Kidney (tissue), 14 donors: ENCODE results near the gene KCNQ1. TPM values are rescaled to one million over a fixed set of nuclear protein-coding genes. Genes with fewer than 3 reads are reported as not detected.

Experiments used
- DNase-seq, 5 donors: peaks; one replicate each; pipeline ENCODE4 v3.0.0-alpha.2; 2013 to 2020
- FAIRE-seq: peaks from 2 replicates; lab custom pipeline; 2012; peaks lifted over from hg19 to GRCh38; lab: Jason Lieb, UNC
- H3K27ac ChIP-seq, 2 donors: one replicate each; pipeline ENCODE4 v1.7.0; 2013; ENCODE audit warnings: low read depth in 2 of 2, low read length in 2 of 2, inconsistent platforms in 1 of 2
- H3K27me3 ChIP-seq: one replicate; pipeline ENCODE4 v1.7.1; 2013; ENCODE audit warnings: low read length, inconsistent platforms; ENCODE audit not compliant: control insufficient read depth, insufficient read depth
- H3K36me3 ChIP-seq, 3 donors: one replicate each; pipeline versions ENCODE4 v1.7.0 to v1.7.1; 2013; ENCODE audit warnings: low read length in 3 of 3, control low read depth in 1 of 3, inconsistent platforms in 1 of 3; ENCODE audit not compliant: insufficient read depth in 3 of 3, control insufficient read depth in 2 of 3
- H3K4me1 ChIP-seq, 3 donors: one replicate each; pipeline versions ENCODE4 v1.7.0 to v1.7.1; 2013; ENCODE audit warnings: low read length in 3 of 3, inconsistent platforms in 1 of 3, low read depth in 1 of 3; ENCODE audit not compliant: control insufficient read depth in 2 of 3, insufficient read depth in 2 of 3
- H3K4me3 ChIP-seq, 3 donors: one replicate each; pipeline versions ENCODE4 v1.7.0 to v1.8.1; 2013; ENCODE audit warnings: low read length in 3 of 3, control low read depth in 1 of 3, inconsistent platforms in 1 of 3
- H3K9ac ChIP-seq, 3 donors: one replicate each; pipeline versions ENCODE4 v1.7.0 to v1.7.1; 2013; ENCODE audit warnings: low read length in 3 of 3, control low read depth in 1 of 3, inconsistent platforms in 1 of 3
- H3K9me3 ChIP-seq, 3 donors: one replicate each; pipeline versions ENCODE4 v1.7.0 to v1.7.1; 2013; ENCODE audit warnings: low read length in 3 of 3, control low read depth in 1 of 3, inconsistent platforms in 1 of 3; ENCODE audit not compliant: control insufficient read depth in 2 of 3, insufficient read depth in 1 of 3
- CTCF ChIP-seq: IDR thresholded peaks from 3 replicates; pipeline ENCODE4 v1.5.1; 2012; ENCODE audit warnings: mild to moderate bottlenecking, moderate library complexity, borderline replicate concordance; ENCODE audit not compliant: insufficient read depth; ENCODE audit errors: extremely low read depth
- intact Hi-C: fragments of 100-400 bp; cut with DNase I; formaldehyde crosslinking; loops from one replicate; pipeline ENCODE4 v1.11.1; 2022
- polyA plus RNA-seq: library from polyadenylated mRNA; stranded (reverse); fragments of 350-450 nt; fragmentation: Illumina TruSeq; extraction: RNeasy Lipid Tissue Mini Kit (QIAGEN cat#74804); gene quantifications from one replicate; pipeline ENCODE4 v1.2.3, GENCODE V29; 2014; ENCODE audit warnings: low read depth, low replicate concordance; ENCODE audit not compliant: insufficient read depth
- total RNA-seq: library from RNA; stranded (reverse); fragmentation: NEBNext Ultra II Directional; extraction: Animal tissue kit (Norgen Biotek cat#: 25700); gene quantifications from one replicate; pipeline ENCODE4 v1.2.1, GENCODE V29; 2021
- donor health status: control.
- donor health status: control.
- donor health status: control.
- donor health status: control.
- donor health status: control.
- donor health status: DM: yes; HTN: yes; CAD: no.
- donor health status: Normal renal cell carcinoma (clear cell type).

The KCNQ1 gene
- total and polyA plus RNA-seq, 2 donors from 2014 or later, result 45.5 to 49.4 TPM

DNA sequence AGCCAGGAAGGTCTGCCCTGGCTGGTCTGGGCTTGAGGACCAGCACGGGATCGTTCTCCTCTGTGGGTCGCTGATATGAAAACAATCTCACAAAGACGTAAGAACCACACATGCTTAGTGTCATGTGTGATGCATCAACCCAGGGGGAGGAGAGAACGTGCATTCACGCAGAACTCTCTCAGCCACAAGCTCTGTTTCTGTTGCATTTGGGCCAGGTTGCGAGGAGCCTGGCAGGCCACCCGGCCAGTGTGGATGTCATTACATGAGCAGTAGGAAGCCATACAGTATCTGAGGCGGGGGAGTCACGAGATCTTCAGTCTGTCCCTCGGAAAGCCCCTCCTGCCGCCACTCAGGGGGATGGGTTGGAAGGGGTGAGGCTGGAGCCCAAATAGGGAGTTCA, 308.1 kb downstream of the KCNQ1 start:
- Histone ChIP-seq H3K36me3 (peaks cover 0 to 2% (median 0%) of the 10 kb centered on the region in 3 donors), H3K4me3 (no peak overlapping the region), H3K27ac (no peak overlapping the region), H3K27me3 (no peaks in the 10 kb centered on the region), H3K9me3 (peaks cover 0 to 3% (median 0%) of the 10 kb centered on the region in 3 donors), H3K9ac (no peak overlapping the region), H3K4me1 (peaks cover 0 to 15% (median 0%) of the 10 kb centered on the region in 3 donors)
- intact Hi-C loops, result no loop called here
- peak in 2 of 5 donors; percentile 42 to 45 for DNase-seq
- FAIRE-seq, result no peak
- no peak for TF ChIP-seq CTCF

DNA sequence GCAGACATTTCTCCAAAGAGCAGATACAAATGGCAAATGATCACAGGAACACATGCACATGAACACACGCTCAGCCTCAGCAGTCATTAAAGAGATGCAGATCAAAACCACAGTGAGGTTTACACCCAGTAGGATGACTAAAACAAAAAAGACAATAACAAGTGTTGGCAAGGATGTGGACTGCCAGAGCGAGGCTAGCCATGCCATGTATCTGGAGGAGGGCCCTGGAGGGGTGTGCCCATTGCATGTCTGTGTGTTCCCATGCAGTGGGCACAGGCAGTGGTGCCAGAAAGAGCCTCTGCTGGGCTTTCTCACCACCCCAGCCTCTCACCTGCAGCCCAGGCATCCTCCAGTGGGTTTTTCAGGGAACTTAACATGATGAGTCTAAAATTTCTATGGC, 309.2 kb downstream of the KCNQ1 start:
- intact Hi-C loops, result no loop called here
- no peaks in the 10 kb centered on the region for H3K27me3 ChIP-seq
- H3K36me3 ChIP-seq, result peaks cover 0 to 2% (median 0%) of the 10 kb centered on the region in 3 donors
- H3K9me3 ChIP-seq, result peaks cover 0 to 3% (median 0%) of the 10 kb centered on the region in 3 donors
- no peak for TF ChIP-seq CTCF
- DNase-seq (no peak), FAIRE-seq (no peak)
- H3K4me3 ChIP-seq, result no peak overlapping the region
- no peak overlapping the region for H3K27ac ChIP-seq
- no peak overlapping the region for H3K9ac ChIP-seq
- peaks cover 0 to 12% (median under 1%) of the 10 kb centered on the region in 3 donors for H3K4me1 ChIP-seq

- no peak for TF ChIP-seq CTCF
- DNase-seq (no peak), FAIRE-seq (no peak)
- H3K4me3 ChIP-seq, result no peak overlapping the region
- peaks cover 0 to 2% (median 0%) of the 10 kb centered on the region in 3 donors for H3K36me3 ChIP-seq
- peaks cover 0 to 3% (median 0%) of the 10 kb centered on the region in 3 donors for H3K9me3 ChIP-seq
- no peak overlapping the region for H3K9ac ChIP-seq
- H3K4me1 ChIP-seq, result peaks cover 0 to 16% (median 9%) of the 10 kb centered on the region in 3 donors
- no peaks in the 10 kb centered on the region for H3K27me3 ChIP-seq
- intact Hi-C loops, result no loop called here
- H3K27ac ChIP-seq, result no peak overlapping the region
These were observed 310.3 kb downstream of the KCNQ1 start for GRCh38 chr11:2755071-2755470.

- DNase-seq, result no peak
These were observed 313.9 kb downstream of the KCNQ1 start for GRCh38 chr11:2758751-2759150.

More at GRCh38 chr11:2758751-2759150, 313.9 kb downstream of the KCNQ1 start:
- intact Hi-C loops, result no loop called here
- FAIRE-seq, result no peak
- Histone ChIP-seq H3K27ac (no peak overlapping the region), H3K4me1 (peaks cover 0 to 14% (median 9%) of the 10 kb centered on the region in 3 donors), H3K36me3 (peaks cover 0 to 2% (median 0%) of the 10 kb centered on the region in 3 donors), H3K27me3 (no peaks in the 10 kb centered on the region), H3K9me3 (peaks cover 0 to 3% (median 0%) of the 10 kb centered on the region in 3 donors), H3K9ac (no peak overlapping the region), H3K4me3 (no peak overlapping the region)
- no peak for TF ChIP-seq CTCF
